CD4-positive, alpha-beta T cell treated with Interferon alpha-2 for 1 hour (primary cell): ENCODE measurements around the gene MAGEB6B.
"Not testable (repeated sequence)": the region's sequence is repeated elsewhere in the genome, so short reads cannot be mapped to it uniquely, and the experiment has no call there.

ENCODE experiments used
- DNase-seq, 2 donors: peaks; one replicate each; pipeline ENCODE4 v3.0.0-alpha.2; 2020 to 2022

MAGEB6B gene, protein sequence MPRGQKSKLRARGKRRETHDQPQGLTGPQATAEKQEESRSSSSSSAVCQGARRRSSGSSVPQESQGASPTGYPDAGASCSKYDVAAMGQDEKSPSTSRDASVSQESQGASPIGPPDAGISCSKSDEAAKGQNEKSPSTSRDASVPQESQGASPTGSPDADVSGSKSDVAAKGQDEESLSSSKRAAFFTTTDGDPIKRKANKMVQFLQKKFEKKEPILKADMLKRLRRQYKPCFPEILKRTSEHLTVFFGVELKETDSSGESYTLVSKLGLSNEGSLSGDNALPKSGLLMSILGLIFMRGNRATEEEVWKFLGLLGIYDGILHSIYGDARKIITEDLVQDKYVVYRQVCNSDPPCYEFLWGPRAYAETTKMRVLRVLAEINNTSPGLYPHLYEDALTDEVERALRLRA

DNA sequence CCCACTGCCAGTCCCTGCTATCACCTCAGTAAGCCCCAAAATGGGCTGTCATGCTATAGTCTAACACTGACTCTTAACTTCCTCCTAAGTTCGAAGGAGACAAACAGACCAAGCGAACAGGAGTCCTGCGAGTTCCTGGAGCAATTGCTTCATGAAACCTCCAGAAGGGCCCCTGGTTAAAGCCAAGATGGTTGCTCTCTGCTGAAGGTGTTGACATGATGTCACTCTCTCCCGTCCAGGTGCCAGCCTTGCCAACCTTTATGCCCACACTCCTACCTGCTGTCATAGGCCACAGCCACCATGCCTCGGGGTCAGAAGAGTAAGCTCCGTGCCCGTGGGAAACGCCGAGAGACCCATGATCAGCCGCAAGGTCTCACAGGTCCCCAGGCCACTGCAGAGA is at the start of gene MAGEB6B:
MAGEB6B (plus strand) TSS at position 301 of the 400 bp plus-strand sequence; CDS start at position 301, 0 bp downstream.
- DNase-seq: no peak

DNA sequence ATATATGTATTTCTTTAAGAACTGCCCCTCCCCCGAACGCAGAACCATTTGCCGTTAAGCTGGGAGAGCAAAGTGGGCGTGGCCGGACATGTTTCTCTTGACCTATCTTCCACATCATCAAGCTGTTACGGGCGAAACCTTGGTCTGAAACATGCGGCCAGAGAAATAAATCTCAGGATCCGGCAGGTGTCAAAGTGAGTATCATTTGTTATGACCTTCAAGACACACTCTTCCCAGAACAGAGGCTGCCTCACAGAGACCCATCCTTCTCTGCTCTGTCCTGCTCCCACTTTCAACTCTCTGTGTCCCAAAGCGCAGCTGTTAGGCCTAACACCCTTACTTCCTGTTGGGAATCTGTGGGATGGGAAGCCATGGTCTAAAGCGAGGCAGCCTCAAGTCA is 22.1 kb upstream of the MAGEB6B start, which contains the start of gene MAGEB18:
MAGEB18 (plus strand) TSS at position 70 of the 400 bp plus-strand sequence. CDS start 643 bp downstream, outside the sequence.
- DNase-seq: no peak

DNA sequence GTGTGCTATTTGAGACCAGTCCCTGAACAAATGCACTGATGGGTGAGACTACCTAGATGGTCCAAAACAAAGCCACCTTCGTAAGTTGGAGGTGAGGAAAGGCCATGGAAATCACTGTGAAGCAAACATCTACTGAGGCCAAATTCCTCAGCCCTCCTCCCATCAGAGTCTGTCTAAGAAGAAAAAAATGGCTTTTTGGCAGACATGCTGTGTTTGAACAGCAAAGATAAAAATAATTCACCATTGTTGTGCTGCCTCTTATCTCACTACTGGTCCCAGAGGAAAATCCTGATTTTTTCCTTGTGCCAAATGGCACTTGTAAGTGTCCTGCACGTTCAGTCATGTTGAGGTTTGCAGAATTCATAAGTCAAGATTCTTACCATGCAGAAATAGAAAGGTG is 14.4 kb upstream of the MAGEB6B start:
- no peak for DNase-seq

DNA sequence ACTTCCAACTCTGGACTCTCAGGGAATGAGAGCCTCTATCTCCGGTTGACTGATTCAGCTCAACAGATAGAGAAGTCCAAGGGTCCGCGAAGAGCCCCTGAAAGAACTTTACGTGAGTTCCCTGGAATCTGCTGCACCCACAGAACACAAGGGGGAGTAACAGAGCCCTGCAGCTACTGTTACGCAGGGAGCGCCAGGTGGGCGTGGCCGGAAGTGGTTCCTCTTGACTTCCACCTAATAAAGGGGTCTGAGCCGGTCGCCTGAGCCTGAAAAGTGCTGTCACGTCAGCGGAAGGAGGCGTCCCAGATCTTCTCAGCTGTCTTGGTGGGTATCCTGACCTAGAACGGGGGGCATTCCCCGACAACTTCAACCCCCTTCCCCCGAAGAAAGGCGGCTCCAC is 31.8 kb downstream of the MAGEB6B start, which contains the start of gene MAGEB6:
MAGEB6 (plus strand) TSS at position 237 of the 400 bp plus-strand sequence. CDS start 1,407 bp downstream, outside the sequence.
- DNase-seq: no peak

DNA sequence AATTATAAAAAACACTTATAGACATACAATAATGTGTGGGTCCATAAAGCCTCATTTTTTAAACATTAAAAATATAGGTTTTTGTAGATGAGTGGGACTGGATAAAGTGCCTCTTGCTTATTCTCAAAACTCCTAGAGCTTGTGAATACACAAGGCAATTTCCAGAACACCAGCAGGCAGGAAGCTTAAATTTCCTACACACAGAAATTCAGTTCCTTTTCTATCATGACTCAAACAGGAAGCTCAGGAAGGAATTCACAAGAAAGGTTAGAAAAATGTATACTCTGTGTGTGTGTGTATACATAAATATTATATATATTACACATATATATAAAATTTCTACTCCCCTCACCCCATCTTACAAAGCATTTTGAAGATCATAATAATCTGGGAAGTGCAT is 43.2 kb downstream of the MAGEB6B start:
- DNase-seq: no peak

DNA sequence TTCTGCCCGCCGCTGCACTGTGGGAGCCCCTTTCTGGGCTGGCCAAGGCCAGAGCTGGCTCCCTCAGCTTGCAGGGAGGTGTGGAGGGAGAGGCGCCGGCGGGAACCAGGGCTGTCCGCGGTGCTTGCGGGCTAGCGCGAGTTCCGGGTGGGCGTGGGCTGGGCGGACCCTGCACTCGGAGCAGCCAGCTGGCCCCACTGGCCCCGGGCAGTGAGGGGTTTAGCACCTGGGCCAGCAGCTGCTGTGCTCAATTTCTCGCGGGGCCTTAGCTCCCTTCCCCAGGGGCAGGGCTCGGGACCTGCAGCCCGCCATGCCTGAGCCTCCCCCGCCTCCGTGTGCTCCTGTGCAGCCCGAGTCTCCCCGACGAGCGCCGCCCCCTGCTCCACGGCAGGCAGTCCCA is 44.3 kb downstream of the MAGEB6B start:
- DNase-seq: not testable (repeated sequence)

DNA sequence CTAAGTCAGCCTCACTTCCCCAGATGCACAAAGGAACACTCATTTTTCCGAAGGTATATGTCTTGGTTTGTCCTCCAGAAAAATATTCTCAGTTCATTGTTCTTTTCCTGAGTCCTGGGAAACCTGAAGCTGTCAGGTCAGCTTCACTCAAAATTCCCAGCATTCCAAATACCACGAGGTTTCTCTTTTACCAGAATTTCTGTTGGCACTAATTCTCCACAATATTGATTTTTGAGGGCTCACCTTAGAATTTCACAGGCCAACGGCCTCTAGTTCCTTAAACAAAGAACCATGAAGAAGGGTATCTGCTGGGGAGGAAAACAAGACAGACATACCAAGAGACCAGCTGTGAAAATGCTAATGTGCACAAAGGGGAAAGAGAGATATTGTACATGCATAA is 47.6 kb downstream of the MAGEB6B start:
- DNase-seq: no peak
